T-helper 17 cell (primary cell): Measurements from ENCODE around the gene CDCA4. TPM values are rescaled to one million over a fixed set of nuclear protein-coding genes. Genes with fewer than 3 reads are reported as not detected.

Source experiments
- ATAC-seq: fragments of 150-1000 bp; cut with Tn5 transposase; 2 replicates; pipeline ENCODE4 v1.10.0; 2021; ENCODE audit warnings: mild to moderate bottlenecking, moderate library complexity
- DNase-seq, 3 donors: peaks; one replicate each; pipeline versions ENCODE4 v3.0.0 to v3.0.0-alpha.2; 2020 to 2021
- H3K9me3 ChIP-seq: one replicate; pipeline ENCODE4 v1.7.0; 2013; ENCODE audit warnings: low read length, mild to moderate bottlenecking; ENCODE audit not compliant: control insufficient read depth, poor library complexity, severe bottlenecking
- H3K27ac Mint-ChIP-seq: one replicate; pipeline ENCODE4 v1.8.0; 2022; ENCODE audit warnings: mild to moderate bottlenecking, moderate library complexity, mixed read lengths
- H3K27me3 Mint-ChIP-seq: one replicate; pipeline ENCODE4 v1.8.0; 2022; ENCODE audit warnings: mixed read lengths
- H3K36me3 Mint-ChIP-seq: one replicate; pipeline ENCODE4 v1.8.0; 2022; ENCODE audit warnings: low read depth, mixed read lengths
- H3K4me1 Mint-ChIP-seq: one replicate; pipeline ENCODE4 v1.8.0; 2022; ENCODE audit warnings: mild to moderate bottlenecking, mixed read lengths
- H3K4me3 Mint-ChIP-seq: one replicate; pipeline ENCODE4 v1.8.0; 2022; ENCODE audit warnings: mild to moderate bottlenecking, moderate library complexity, mixed read lengths
- total RNA-seq, 4 donors: library from RNA in 2 of 4; stranded (reverse) in 2 of 4; gene quantifications; one replicate each; pipeline ENCODE4 v1.2.3 and lab custom pipeline; 2022 to 2026

The CDCA4 gene
- total RNA-seq, 2 donors from 2014 or later, result 16.1 to 18.4 TPM

DNA sequence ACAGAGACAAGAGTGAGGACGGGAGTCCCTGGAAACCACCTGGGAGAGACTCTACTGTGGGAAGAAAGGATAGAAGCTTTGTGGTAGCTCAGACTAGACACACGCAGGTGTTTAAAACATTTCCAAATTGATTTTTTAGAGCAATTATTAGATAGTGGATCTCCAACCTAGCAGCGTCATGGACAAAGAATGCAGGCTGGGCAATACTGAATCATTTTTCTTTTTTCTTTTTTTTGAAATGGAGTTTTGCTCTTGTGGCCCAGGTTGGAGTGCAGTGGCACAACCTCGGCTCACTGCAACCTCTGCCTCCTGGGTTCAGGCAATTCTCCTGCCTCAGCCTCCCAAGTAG is 31.2 kb upstream of the CDCA4 start:
- H3K27ac Mint-ChIP-seq, result peak overlapping the region; percentile 86
- H3K36me3 Mint-ChIP-seq, result peaks cover 10% of the 10 kb centered on the region

DNA sequence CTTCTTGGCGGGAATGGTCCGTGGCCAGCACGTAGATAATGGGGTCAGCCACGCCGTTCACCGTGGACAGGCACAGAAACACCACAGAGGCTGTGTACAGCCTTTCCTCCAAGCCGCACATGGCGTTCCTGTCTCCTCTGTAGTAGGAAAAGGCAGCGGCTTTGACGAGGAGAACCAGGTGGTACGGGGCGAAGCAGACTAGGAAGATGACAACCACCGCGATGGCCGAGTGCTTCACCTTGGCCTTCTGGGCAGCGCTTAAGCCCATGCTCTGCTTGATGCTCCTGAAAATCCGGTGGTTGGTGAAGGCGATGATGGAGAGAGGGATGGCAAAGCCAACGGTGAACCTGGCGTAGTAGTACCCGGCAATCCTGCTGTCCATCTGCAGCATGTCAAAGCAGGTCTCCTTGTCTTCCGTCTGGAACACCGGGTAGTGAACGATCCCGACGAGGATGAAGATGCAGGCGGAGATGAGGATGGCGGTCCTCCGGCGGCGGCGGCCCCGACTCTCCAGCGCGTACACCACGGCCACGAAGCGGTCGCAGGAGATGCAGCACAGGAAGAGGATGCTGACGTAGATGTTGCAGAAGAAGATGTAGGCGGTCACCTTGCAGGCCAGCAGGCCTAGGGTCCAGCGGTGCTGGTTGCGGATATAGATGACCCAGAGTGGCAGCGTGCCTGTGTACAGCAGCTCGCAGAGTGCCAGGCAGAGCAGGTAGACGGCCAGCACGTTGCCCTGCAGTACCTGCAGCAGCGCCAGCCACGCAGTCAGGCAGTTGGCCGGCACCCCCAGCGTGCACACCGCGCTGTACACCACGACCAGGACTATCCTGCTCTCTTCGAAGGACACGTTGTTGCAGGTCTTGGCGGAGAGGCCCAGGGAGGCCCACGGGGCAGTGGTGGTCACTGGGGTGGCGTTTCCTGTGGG is 30.6 kb upstream of the CDCA4 start:
- H3K4me1 Mint-ChIP-seq, result peaks cover 4% of the 10 kb centered on the region
- H3K36me3 Mint-ChIP-seq, result peaks cover 10% of the 10 kb centered on the region
- H3K27me3 Mint-ChIP-seq, result no peaks in the 10 kb centered on the region
- no peak for ATAC-seq
- no peaks in the 10 kb centered on the region for H3K9me3 ChIP-seq
- DNase-seq, result no peak
- H3K27ac Mint-ChIP-seq, result peak overlapping the region; percentile 86
- H3K4me3 Mint-ChIP-seq, result no peak overlapping the region

More for the DNA sequence above, 31.2 kb upstream of the CDCA4 start:
- Mint-ChIP-seq H3K4me3 (no peak overlapping the region), H3K27me3 (no peaks in the 10 kb centered on the region), H3K4me1 (peaks cover 4% of the 10 kb centered on the region)
- H3K9me3 ChIP-seq, result no peaks in the 10 kb centered on the region
- DNase-seq, result no peak
- no peak for ATAC-seq

DNA sequence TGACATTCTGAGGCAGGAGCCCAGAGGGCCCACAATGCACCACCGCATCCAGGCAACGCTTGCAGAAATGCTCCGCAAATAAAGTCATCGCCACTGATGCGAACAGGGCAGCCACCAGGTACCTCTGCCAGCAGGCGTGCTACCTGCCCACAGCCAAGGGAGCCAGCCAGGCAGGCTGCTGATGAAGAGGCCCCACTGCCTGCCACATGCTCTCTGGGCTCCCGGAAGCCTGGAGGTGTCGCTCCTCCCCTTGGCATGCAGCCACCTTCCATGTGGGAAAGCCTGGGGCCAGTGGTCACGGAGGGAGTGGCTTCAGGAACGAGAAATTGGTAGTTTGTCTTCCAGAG is 29.6 kb upstream of the CDCA4 start:
- ATAC-seq (no peak), DNase-seq (no peak)

DNA sequence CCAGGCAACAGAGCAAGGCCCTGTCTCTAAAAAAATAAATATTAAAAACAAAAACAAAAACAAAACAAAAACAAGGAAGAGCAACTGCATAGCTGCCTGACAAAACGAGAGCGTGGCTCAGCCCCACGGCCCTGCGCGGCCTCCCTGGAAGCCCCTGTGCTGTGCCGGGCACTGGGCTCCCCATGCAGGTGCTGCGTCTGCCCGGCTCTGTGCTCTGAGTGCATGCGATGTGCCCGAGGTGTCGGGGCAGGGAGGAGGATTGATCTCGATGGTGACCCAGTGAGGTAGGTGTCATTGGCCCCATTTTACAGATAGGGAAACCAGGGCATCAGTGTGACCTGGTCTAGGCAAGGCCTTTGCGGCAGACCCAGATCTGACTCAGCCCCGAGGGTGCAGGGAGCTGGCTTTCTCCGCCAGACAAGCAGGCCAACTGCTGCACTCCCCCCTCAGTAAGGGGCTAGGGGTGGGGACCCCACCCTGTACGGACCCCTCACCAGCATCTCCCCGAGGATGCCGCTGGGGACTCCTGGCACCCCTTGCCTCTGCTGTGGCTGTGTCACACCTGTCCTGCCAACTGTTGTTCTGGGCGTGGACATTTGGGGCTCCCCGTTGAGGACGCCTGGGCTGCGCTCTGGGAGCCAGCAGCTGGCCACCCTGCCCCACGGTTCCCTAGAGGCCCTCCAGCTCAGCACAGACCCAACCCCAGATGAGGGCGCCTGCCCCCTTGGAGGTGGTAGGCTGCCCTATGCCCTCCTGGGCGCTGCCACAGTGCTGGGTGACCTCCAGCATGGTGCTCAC is 29.1 kb upstream of the CDCA4 start:
- peaks cover under 1% of the 10 kb centered on the region for H3K27me3 Mint-ChIP-seq
- H3K27ac Mint-ChIP-seq, result no peak overlapping the region
- ATAC-seq (no peak), DNase-seq (no peak)
- H3K9me3 ChIP-seq, result no peaks in the 10 kb centered on the region
- H3K4me3 Mint-ChIP-seq, result no peak overlapping the region
- peaks cover 5% of the 10 kb centered on the region for H3K4me1 Mint-ChIP-seq
- peaks cover 8% of the 10 kb centered on the region for H3K36me3 Mint-ChIP-seq

More for the DNA sequence above, 29.6 kb upstream of the CDCA4 start:
- H3K4me3 Mint-ChIP-seq, result no peak overlapping the region
- H3K27ac Mint-ChIP-seq, result no peak overlapping the region
- H3K36me3 Mint-ChIP-seq, result peaks cover 10% of the 10 kb centered on the region
- H3K4me1 Mint-ChIP-seq, result peaks cover 7% of the 10 kb centered on the region
- H3K9me3 ChIP-seq, result no peaks in the 10 kb centered on the region
- H3K27me3 Mint-ChIP-seq, result no peaks in the 10 kb centered on the region

DNA sequence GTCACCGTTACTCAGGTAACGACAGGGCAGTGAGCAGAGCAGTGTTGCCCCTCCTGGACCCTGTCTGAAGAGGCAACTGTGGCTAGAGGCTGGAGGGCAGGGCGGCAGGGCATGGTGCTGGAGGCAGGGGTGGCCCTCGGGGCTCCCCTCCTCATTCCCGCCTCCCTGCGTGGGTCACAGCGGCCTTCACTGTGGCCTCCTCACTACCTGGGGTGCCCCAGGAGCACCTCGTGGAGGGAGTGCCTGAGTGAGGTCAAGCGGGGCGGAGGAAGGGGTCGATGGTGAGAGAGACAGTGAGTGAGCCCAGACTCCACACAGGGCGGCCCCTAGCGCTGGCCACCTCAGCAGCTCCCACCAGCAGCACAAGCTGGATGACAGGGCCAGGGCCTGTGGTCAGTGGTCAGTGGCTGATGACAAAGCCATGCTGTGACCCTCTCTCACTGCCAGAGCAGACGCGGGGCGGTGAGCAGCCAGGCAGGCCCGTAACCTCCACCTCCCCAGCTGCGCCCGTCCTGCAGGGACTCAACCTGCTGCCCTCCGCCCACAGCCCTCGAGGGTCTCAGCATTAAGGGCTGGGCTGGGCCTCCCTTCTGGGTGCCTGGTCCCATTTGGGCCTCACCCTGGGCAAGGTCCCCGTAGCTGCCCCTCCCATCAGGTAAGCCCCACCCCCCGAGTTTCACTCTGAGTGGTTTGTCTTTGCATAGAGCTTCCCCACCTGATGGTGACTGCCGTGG is 26.6 kb upstream of the CDCA4 start:
- Mint-ChIP-seq H3K36me3 (peaks cover 6% of the 10 kb centered on the region), H3K27me3 (peaks cover 7% of the 10 kb centered on the region), H3K27ac (peak overlapping the region; percentile 21), H3K4me3 (peak overlapping the region; percentile 9), H3K4me1 (peaks cover 9% of the 10 kb centered on the region)
- DNase-seq (no peak), ATAC-seq (no peak)
- H3K9me3 ChIP-seq, result no peaks in the 10 kb centered on the region

DNA sequence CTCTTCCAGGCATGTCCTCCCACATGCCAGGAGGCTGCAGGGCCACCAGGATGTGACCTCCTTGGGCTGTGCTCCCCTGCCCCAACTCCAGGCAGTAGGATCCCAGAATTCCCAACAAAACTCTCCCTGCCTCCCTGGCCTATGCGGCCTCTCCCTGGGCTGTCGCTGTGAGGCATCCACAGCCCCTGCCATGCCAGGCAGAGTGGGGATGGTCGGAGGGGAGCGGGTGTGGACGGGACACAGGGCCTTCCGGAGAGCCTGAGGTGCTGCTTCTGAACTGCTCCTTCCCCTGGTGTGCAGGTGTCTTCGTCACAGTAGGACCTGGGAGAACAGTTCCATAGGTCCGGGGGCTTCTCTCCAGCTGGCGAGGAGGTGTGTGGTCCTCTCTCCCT is 26.0 kb upstream of the CDCA4 start:
- no peak overlapping the region for H3K27ac Mint-ChIP-seq
- peak overlapping the region; percentile 9 for H3K4me3 Mint-ChIP-seq
- ATAC-seq (no peak), DNase-seq (no peak)
- no peaks in the 10 kb centered on the region for H3K9me3 ChIP-seq
- peaks cover 9% of the 10 kb centered on the region for H3K4me1 Mint-ChIP-seq
- peaks cover 7% of the 10 kb centered on the region for H3K27me3 Mint-ChIP-seq
- peaks cover 6% of the 10 kb centered on the region for H3K36me3 Mint-ChIP-seq

DNA sequence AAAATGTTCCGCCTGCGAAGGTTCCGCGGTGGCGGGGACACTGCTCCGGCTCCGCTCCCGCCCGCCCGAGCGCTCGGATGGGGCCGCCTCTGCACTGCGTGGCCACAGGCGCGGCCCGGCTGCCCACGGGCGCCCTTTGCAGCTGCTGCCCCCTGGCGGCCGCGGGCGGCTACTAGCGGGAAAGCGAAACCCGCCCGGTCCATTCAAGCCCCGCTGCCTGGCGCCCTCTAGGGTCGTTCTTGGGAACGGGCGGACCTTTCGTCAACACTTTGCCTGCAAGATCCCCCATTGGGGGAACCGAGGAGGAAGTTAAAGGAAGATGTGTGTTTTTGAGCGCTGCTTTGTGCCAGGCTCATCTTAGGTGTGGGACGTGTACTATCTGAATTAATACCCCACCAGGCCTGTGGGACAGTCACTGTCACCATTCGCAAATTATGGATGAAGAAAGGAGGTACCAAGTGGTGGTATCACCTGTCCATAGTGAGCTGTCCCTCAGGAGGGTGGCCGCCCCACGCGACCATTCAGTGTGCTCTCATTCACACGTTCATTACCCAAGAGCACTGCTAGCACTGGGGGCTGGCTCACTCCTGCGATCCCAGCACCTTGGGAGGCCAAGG is 24.9 kb upstream of the CDCA4 start:
- Mint-ChIP-seq H3K27ac (no peak overlapping the region), H3K27me3 (peaks cover 7% of the 10 kb centered on the region), H3K4me1 (peaks cover 7% of the 10 kb centered on the region), H3K4me3 (no peak overlapping the region), H3K36me3 (no peaks in the 10 kb centered on the region)
- H3K9me3 ChIP-seq, result no peaks in the 10 kb centered on the region
- ATAC-seq, result peak; percentile 88
- DNase-seq, result peak; percentile 86 to 95 (median 92)

DNA sequence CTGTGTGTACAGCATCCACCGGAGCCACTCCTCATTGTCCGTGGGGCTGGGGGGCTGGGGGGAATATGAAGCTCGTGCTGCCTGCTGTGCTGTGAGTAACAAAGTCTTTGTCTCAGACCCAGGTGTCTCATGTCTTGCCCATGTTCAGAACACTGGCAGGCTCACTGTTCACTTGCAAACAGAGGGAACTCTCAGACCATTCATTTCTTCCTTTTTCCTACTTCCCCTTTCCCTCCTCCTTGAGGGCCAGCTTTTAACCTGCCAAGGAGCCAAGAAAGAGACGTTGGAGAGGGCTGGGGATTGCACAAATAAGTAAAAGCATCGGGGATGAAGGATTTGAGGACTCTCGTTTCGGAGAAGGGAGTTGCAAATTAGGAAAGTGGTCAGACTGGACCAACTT is 22.8 kb upstream of the CDCA4 start:
- no peak overlapping the region for H3K4me3 Mint-ChIP-seq
- DNase-seq (no peak), ATAC-seq (no peak)
- no peaks in the 10 kb centered on the region for H3K36me3 Mint-ChIP-seq
- H3K27me3 Mint-ChIP-seq, result peaks cover 7% of the 10 kb centered on the region
- H3K4me1 Mint-ChIP-seq, result peaks cover 7% of the 10 kb centered on the region
- no peaks in the 10 kb centered on the region for H3K9me3 ChIP-seq
- H3K27ac Mint-ChIP-seq, result no peak overlapping the region

DNA sequence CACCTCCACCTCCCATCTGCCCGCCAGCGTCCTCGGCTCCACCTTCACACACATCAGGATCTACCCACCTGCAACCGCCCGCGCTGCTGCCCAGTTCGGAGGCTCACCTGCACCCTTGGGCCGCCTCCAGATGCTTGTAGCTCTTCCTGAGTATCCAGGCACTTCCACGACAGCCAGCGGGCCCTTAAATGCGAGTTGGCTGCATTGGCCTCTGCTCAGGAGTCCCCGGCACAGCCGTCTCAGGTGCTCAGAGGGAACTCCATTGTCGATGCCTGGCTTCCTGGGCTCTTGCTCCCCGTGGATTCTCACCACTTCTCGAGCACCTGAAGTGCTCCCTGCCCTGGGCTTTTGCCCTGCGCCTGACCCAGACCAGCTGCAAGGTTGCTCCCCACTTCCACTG is 21.9 kb upstream of the CDCA4 start:
- no peak for ATAC-seq
- no peak overlapping the region for H3K27ac Mint-ChIP-seq
- H3K4me3 Mint-ChIP-seq, result no peak overlapping the region
- no peak for DNase-seq
- H3K9me3 ChIP-seq, result no peaks in the 10 kb centered on the region
- H3K36me3 Mint-ChIP-seq, result no peaks in the 10 kb centered on the region
- peaks cover 7% of the 10 kb centered on the region for H3K4me1 Mint-ChIP-seq
- peaks cover 7% of the 10 kb centered on the region for H3K27me3 Mint-ChIP-seq

DNA sequence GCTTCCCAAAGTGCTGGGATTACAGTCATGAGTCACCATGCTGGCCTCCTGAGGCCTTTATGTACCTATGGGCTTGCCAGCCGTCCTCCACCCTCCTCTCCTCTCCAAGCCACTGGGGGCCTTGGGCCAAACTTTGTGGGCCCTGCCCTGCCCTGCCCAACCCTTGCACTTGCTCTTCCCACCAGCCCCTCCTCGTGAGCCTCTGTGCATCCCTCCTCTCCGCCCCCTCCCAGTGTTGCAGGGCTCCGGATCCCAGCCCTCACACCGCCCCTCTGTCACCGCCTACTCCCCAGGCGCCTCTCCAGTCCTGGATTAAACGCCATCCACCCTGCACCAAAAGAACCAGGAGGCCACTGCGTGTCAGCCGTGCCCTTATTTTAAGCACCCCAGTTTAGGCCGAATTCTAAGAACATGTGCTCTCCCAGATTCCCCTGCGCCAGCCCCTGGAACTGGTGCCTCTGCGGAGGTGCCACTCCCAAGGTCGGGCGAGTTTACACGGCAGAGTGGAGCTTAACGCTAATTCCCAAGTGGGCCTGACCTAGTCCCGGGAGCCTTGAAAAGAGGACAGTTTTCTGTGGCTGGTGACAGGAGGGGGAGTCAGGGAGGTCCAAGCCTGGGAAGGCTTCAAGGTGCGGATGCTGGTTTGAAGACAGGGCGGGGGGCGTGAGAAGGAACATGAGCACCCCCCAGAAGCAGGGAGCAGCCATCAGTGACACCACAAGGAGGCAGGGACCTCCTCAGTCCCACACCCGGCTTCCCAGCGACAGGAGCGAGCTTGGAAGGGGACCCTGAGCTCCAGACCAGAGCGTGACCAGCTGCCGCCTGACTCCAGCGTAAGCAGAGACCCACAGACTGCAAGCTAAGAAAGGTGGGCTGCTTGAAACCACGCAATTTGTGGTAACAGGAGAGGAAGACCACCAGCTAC is 21.2 kb upstream of the CDCA4 start:
- Mint-ChIP-seq H3K4me1 (peaks cover 7% of the 10 kb centered on the region), H3K27me3 (peaks cover 7% of the 10 kb centered on the region), H3K27ac (no peak overlapping the region), H3K36me3 (no peaks in the 10 kb centered on the region), H3K4me3 (no peak overlapping the region)
- ATAC-seq (no peak), DNase-seq (no peak)
- no peaks in the 10 kb centered on the region for H3K9me3 ChIP-seq

DNA sequence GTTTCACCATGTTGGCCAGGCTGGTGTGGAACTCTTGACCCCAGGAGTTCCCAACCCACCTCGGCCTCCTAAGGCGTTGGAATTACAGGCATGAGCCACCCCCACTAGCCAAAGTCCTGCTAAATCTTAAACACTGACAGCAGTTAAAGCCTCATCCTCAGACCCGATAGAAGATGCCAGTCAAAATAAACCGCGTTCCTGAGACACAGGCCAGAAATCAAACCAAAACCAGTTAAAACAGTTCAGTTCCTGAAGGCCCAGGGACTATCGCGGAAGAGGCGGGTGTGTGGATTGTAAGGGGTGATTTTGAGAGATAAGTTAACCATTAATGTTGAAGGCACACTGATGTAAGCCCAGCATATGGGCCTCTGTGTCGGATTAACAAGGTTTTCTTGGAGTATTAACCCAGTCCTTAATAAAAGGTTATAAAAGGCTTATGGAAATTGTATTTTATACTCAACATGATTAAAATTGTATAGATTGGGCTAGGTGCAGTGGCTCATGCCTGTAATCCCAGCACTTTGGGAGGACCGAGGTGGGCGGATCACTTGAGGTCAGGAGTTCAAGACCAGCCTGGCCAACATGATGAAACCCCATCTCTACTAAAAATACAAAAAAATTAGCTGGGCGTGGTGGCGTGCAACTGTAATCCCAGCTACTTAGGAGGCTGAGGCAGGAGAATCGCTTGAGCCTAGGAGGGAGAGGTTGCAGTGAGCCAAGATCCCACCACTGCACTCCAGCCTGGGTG is 18.7 kb upstream of the CDCA4 start:
- peaks cover under 1% of the 10 kb centered on the region for H3K4me1 Mint-ChIP-seq
- no peak for ATAC-seq
- no peaks in the 10 kb centered on the region for H3K9me3 ChIP-seq
- no peak overlapping the region for H3K4me3 Mint-ChIP-seq
- peaks cover 3% of the 10 kb centered on the region for H3K27me3 Mint-ChIP-seq
- H3K27ac Mint-ChIP-seq, result no peak overlapping the region
- H3K36me3 Mint-ChIP-seq, result no peaks in the 10 kb centered on the region
- DNase-seq, result no peak
